Endothelial cell of umbilical vein (primary cell): Measurements from ENCODE around the gene TESMIN. TPM values are rescaled to one million over a fixed set of nuclear protein-coding genes. Genes with fewer than 3 reads are reported as not detected.

Experiments used
- BruUV-seq: library from RNA; stranded (reverse); fragments of 400-500 nt; replicated peaks from 2 replicates; lab custom pipeline; 2021; lab: Mats Ljungman, UMichigan
- CTCF ChIA-PET: fragments of 300-600, 350-600 bp; sonication (Branson Sonifier 250); formaldehyde crosslinking; loops from one replicate; lab custom pipeline; 2021; ENCODE audit warnings: antibody characterized with exemption, inconsistent platforms; lab: Charles Lee
- POLR2A ChIA-PET: fragments of 300-600, 350-600 bp; sonication (Branson Sonifier 250); formaldehyde crosslinking; loops from one replicate; lab custom pipeline; 2021; ENCODE audit warnings: antibody characterized with exemption, inconsistent platforms; lab: Charles Lee
- DNase-seq: peaks from one replicate; pipeline ENCODE4 v3.0.0-alpha.2; 2011; ENCODE audit warnings: low read depth, low spot score
- FAIRE-seq: peaks from 2 replicates; lab custom pipeline; 2011; peaks lifted over from hg19 to GRCh38; lab: Jason Lieb, UNC
- H2AFZ ChIP-seq: 2 replicates; pipeline ENCODE4 v1.6.0; 2012; ENCODE audit warnings: low read depth, low read length, control low read depth, inconsistent platforms
- H3K27ac ChIP-seq: 2 replicates; pipeline ENCODE4 v1.5.1; 2011; ENCODE audit warnings: low read depth, mild to moderate bottlenecking, control low read depth, low read length, moderate library complexity; ENCODE audit not compliant: insufficient read depth
- H3K27me3 ChIP-seq, 2 experiments: 2 replicates each; pipeline versions ENCODE4 v1.6.0 to v1.6.1; 2011; ENCODE audit warnings: low read length in 2 of 2, mixed read lengths in 1 of 2; ENCODE audit not compliant: control insufficient read depth in 2 of 2, insufficient read depth in 2 of 2
- H3K36me3 ChIP-seq, 2 experiments: 2 replicates in 1 of 2; 3 replicates in 1 of 2; pipeline ENCODE4 v1.5.1; 2011; ENCODE audit warnings: low read length in 2 of 2, mild to moderate bottlenecking in 1 of 2, moderate library complexity in 1 of 2; ENCODE audit not compliant: control insufficient read depth in 2 of 2, insufficient read depth in 2 of 2; ENCODE audit errors: extremely low read depth in 1 of 2
- H3K4me1 ChIP-seq: 3 replicates; pipeline ENCODE4 v1.5.1; 2011; ENCODE audit warnings: mild to moderate bottlenecking, low read length; ENCODE audit not compliant: control insufficient read depth, insufficient read depth; ENCODE audit errors: extremely low read depth
- H3K4me2 ChIP-seq: 2 replicates; pipeline ENCODE4 v1.6.1; 2011; ENCODE audit warnings: low read length, control low read depth, mixed read lengths; ENCODE audit not compliant: insufficient read depth
- H3K4me3 ChIP-seq, 3 experiments: fragments of 200-600 bp in 1 of 3; sonication (generic), shearing (Covaris generic) in 1 of 3; replicated peaks in 1 of 3; 2 replicates each; pipeline ENCODE4 v1.5.1; 2011 to 2016; ENCODE audit warnings: control low read depth in 3 of 3, low read length in 3 of 3, mild to moderate bottlenecking in 2 of 3, inconsistent platforms in 1 of 3, low read depth in 1 of 3, moderate library complexity in 1 of 3; ENCODE audit not compliant: insufficient read depth in 1 of 3
- H3K79me2 ChIP-seq: 2 replicates; pipeline ENCODE4 v1.6.0; 2012; ENCODE audit warnings: low read length, inconsistent platforms; ENCODE audit not compliant: control insufficient read depth, insufficient read depth
- H3K9ac ChIP-seq: replicated peaks from 2 replicates; pipeline ENCODE3; 2011; ENCODE audit warnings: low read length, control low read depth; ENCODE audit not compliant: insufficient read depth; ENCODE audit errors: extremely low read depth
- H3K9me1 ChIP-seq: replicated peaks from 3 replicates; pipeline ENCODE4 v1.6.0; 2011; ENCODE audit warnings: mild to moderate bottlenecking, low read length; ENCODE audit not compliant: control insufficient read depth, insufficient read depth; ENCODE audit errors: extremely low read depth
- H3K9me3 ChIP-seq: replicated peaks from 2 replicates; pipeline ENCODE4 v1.5.1; 2012; ENCODE audit warnings: low read length, inconsistent platforms; ENCODE audit not compliant: control insufficient read depth, insufficient read depth
- H4K20me1 ChIP-seq: replicated peaks from 2 replicates; pipeline ENCODE3; 2011; ENCODE audit warnings: mild to moderate bottlenecking, low read length; ENCODE audit not compliant: control insufficient read depth, insufficient read depth; ENCODE audit errors: extremely low read depth
- EZH2 ChIP-seq: IDR thresholded peaks from 2 replicates; pipeline ENCODE4 v1.6.1; 2012; ENCODE audit warnings: borderline replicate concordance, low read depth, mild to moderate bottlenecking, moderate library complexity, low read length, inconsistent platforms; ENCODE audit not compliant: severe bottlenecking
- FOS ChIP-seq: IDR thresholded peaks from 2 replicates; pipeline ENCODE4 v1.6.1; 2011; ENCODE audit warnings: mild to moderate bottlenecking, low read length, moderate library complexity, borderline replicate concordance; ENCODE audit not compliant: insufficient read depth
- GATA2 ChIP-seq: IDR thresholded peaks from 2 replicates; pipeline ENCODE4 v1.7.0; 2011; ENCODE audit warnings: low read depth, mild to moderate bottlenecking, moderate library complexity, mixed read lengths, low read length; ENCODE audit not compliant: insufficient read length, insufficient read depth
- JUN ChIP-seq: IDR thresholded peaks from 2 replicates; pipeline ENCODE4 v1.6.1; 2011; ENCODE audit warnings: borderline replicate concordance, low read depth; ENCODE audit not compliant: insufficient read length, insufficient read depth
- dilution Hi-C: fragments of 300-500 bp; cut with MboI; formaldehyde crosslinking; loops from one replicate; pipeline ENCODE4 v1.15.0; 2019; ENCODE audit warnings: low sequenced_read_pairs; ENCODE audit not compliant: extremely low pct_ligation_motif_present
- intact Hi-C: fragments of 100-400 bp; cut with micrococcal nuclease; formaldehyde crosslinking; loops from one replicate; pipeline ENCODE4 v1.10.0; 2022
- polyA plus RNA-seq, 4 experiments: library from polyadenylated mRNA; depleted of rRNA in 3 of 4; stranded (reverse) in 3 of 4; unstranded in 1 of 4; fragments of >200 nt; gene quantifications; 2 replicates each; pipeline versions ENCODE4 v1.2.1 to v1.2.3, GENCODE V29; 2011 to 2012; ENCODE audit warnings: missing spikeins in 1 of 4
- total RNA-seq: library from RNA; stranded (reverse); gene quantifications from 2 replicates; pipeline ENCODE4 v1.2.3, GENCODE V29; 2021
- TF ChIP-seq, protein P1 (sequence below), 2 donors: IDR thresholded peaks; 1 replicate in 1 of 2; 2 replicates in 1 of 2; pipeline ENCODE4 v1.5.1; 2011; ENCODE audit warnings: low read length in 2 of 2, mild to moderate bottlenecking in 2 of 2, moderate library complexity in 2 of 2, control low read depth in 1 of 2, inconsistent platforms in 1 of 2, low read depth in 1 of 2; ENCODE audit not compliant: insufficient read depth in 1 of 2; ENCODE audit errors: extremely low read depth in 1 of 2

TESMIN gene
- total and polyA plus RNA-seq, 2 donors (not counting 3 experiments of a cell fraction or from before 2014, with no cell fraction given) = 1.7 to 6.1 TPM

DNA sequence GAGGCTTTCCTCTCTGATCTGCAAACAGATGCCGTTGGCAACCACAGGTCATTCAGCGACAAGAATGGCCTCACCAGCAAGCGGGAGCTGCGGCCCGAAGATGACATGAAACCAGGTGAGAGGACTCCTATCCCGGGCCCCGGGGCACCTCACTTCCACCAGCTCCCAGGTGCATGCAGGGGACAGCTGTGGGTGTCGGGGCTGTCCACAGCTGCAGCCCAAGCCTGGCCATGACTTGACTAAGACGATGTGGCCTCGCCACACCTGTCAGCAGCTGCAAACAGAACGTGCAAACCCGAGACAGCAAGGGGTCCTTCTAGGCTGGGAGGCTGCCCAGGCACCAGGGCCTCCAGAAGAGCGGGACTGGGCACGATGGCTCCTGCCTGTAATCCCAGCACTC is 63.3 kb downstream of the TESMIN start:
- no TSS peak for BruUV-seq
- H4K20me1 ChIP-seq = no peaks in the 10 kb centered on the region
- dilution Hi-C loops = no loop called here
- no peak for DNase-seq
- H3K79me2 ChIP-seq = no peaks in the 10 kb centered on the region
- no peak overlapping the region for H3K4me3 ChIP-seq
- TF ChIP-seq GATA2 (no peak), JUN (no peak), FOS (no peak), EZH2 (no peak)
- TF ChIP-seq, protein P1, sequence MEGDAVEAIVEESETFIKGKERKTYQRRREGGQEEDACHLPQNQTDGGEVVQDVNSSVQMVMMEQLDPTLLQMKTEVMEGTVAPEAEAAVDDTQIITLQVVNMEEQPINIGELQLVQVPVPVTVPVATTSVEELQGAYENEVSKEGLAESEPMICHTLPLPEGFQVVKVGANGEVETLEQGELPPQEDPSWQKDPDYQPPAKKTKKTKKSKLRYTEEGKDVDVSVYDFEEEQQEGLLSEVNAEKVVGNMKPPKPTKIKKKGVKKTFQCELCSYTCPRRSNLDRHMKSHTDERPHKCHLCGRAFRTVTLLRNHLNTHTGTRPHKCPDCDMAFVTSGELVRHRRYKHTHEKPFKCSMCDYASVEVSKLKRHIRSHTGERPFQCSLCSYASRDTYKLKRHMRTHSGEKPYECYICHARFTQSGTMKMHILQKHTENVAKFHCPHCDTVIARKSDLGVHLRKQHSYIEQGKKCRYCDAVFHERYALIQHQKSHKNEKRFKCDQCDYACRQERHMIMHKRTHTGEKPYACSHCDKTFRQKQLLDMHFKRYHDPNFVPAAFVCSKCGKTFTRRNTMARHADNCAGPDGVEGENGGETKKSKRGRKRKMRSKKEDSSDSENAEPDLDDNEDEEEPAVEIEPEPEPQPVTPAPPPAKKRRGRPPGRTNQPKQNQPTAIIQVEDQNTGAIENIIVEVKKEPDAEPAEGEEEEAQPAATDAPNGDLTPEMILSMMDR (IDR thresholded peaks at IDR 0.05; ENCODE audit: extremely low read depth in 1 of 2, insufficient read depth in 1 of 2, low read depth in 1 of 2, low read length in 2 of 2) = no peak
- H3K4me1 ChIP-seq = no peaks in the 10 kb centered on the region
- H2AFZ ChIP-seq = no peak overlapping the region
- ChIA-PET CTCF (interaction anchor here (0.8 to 1.5 kb wide), 2 partner anchors 15 to 55 kb away, joined by 3 to 4 read pairs; no protein-coding TSS in a partner anchor), POLR2A (no interaction called here)
- no peak for FAIRE-seq
- no peaks in the 10 kb centered on the region for H3K36me3 ChIP-seq
- H3K4me2 ChIP-seq = no peak overlapping the region
- no peaks in the 10 kb centered on the region for H3K9me1 ChIP-seq
- intact Hi-C loops = loop anchor here (5.0 kb wide), 1 partner anchor 36 kb away; no protein-coding TSS in a partner anchor
- no peak overlapping the region for H3K9ac ChIP-seq
- no peaks in the 10 kb centered on the region for H3K9me3 ChIP-seq
- no peak overlapping the region for H3K27ac ChIP-seq
- peaks cover 9 to 22% of the 10 kb centered on the region in 2 experiments for H3K27me3 ChIP-seq
